ENCODE measurements around the gene LAMC1. TPM values are rescaled to one million over a fixed set of nuclear protein-coding genes. Genes with fewer than 3 reads are reported as not detected.
A peak's percentile ranks its signal among the peaks of the same experiment; 100 is the strongest.

LAMC1 gene
- total RNA-seq, 4 donors from 2014 or later: 288 to 318 (median 304) TPM

GRCh38 chr1:183075861-183076260 is 52.6 kb downstream of the LAMC1 start:
- Histone ChIP-seq H3K36me3 (no peaks in the 10 kb centered on the region), H3K4me3 (no peak overlapping the region), H3K9me3 (no peaks in the 10 kb centered on the region), H3K27me3 (no peaks in the 10 kb centered on the region), H3K27ac (peak overlapping the region in 2 of 4 donors; percentile 41 to 63), H3K4me1 (peaks cover 4 to 100% (median 59%) of the 10 kb centered on the region in 4 donors)
- TF ChIP-seq EP300 (IDR thresholded peaks at IDR 0.05) (no peak), CTCF (IDR thresholded peaks at IDR 0.05) (no peak), POLR2A (IDR thresholded peaks at IDR 0.05) (no peak)
- no peak for DNase-seq (ENCODE audit: low spot score in 2 of 2)
- 12 to 27% methylated on average over 1 of the region's 1 CpG for WGBS, 2 donors

GRCh38 chr1:183077097-183077496 is 53.9 kb downstream of the LAMC1 start:
- Histone ChIP-seq H3K9me3 (no peaks in the 10 kb centered on the region), H3K27ac (peak overlapping the region in 1 of 4 donors; percentile 63), H3K36me3 (no peaks in the 10 kb centered on the region), H3K27me3 (no peaks in the 10 kb centered on the region), H3K4me3 (no peak overlapping the region), H3K4me1 (peaks cover 0 to 100% (median 55%) of the 10 kb centered on the region in 4 donors)
- no peak for TF ChIP-seq EP300 (IDR thresholded peaks at IDR 0.05)
- no peak for TF ChIP-seq POLR2A (IDR thresholded peaks at IDR 0.05)
- 25 to 36% methylated on average over 1 of the region's 1 CpG for WGBS, 2 donors
- no peak for DNase-seq (ENCODE audit: low spot score in 2 of 2)

GRCh38 chr1:183079712-183080388 is 56.6 kb downstream of the LAMC1 start:
- peak overlapping the region in 2 of 4 donors; percentile 27 to 60 for H3K27ac ChIP-seq

GRCh38 chr1:183080406-183080805 is 57.2 kb downstream of the LAMC1 start:
- peaks cover 0 to 87% (median 34%) of the 10 kb centered on the region in 4 donors for H3K4me1 ChIP-seq

More at GRCh38 chr1:183079712-183080388, 56.6 kb downstream of the LAMC1 start:
- DNase-seq (ENCODE audit: low spot score in 2 of 2): no peak
- H3K4me3 ChIP-seq: no peak overlapping the region
- peaks cover 0 to 90% (median 36%) of the 10 kb centered on the region in 4 donors for H3K4me1 ChIP-seq
- WGBS, 2 donors: 60 to 68% methylated on average over 8 of the region's 8 CpGs
- H3K36me3 ChIP-seq: no peaks in the 10 kb centered on the region
- no peaks in the 10 kb centered on the region for H3K27me3 ChIP-seq
- H3K9me3 ChIP-seq: no peaks in the 10 kb centered on the region
- TF ChIP-seq EP300 (IDR thresholded peaks at IDR 0.05) (no peak), CTCF (IDR thresholded peaks at IDR 0.05) (no peak)

DNA sequence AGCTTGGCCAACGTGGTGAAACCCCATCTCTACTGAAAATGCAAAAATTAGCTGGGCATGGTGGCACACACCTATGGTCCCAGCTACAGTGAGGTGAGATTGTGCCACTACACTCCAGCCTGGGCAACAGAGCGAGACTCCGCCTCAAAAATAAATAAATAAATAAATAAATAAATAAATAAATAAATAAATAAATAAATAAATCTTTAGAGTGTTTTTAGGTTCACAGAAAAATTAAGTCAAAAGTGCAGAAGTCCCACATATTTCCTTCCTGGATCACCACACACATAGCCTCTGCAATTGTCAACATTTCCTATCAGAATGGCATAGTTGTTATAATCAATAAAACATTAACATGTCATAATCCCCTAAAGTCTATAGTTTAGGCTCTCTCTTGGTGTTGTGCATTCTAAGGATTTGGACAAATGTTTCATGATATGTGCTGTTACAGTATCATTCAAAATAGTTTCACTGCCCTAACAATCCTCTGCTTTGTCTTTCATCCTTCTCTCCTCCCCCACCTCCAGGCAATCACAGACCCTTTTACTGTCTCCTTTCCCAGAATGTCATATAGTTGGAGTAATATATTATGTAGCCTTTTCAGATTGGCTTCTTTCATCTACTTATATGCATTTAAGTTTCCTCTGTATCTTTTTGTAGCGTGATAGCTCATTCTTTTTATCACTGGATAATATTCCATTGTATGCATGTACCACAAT is 58.3 kb downstream of the LAMC1 start:
- peak overlapping the region in 1 of 4 donors; percentile 60 for H3K27ac ChIP-seq
- no peaks in the 10 kb centered on the region for H3K36me3 ChIP-seq
- 74 to 76% methylated on average over 4 of the region's 4 CpGs for WGBS, 2 donors
- no peak for DNase-seq (ENCODE audit: low spot score in 2 of 2)
- TF ChIP-seq EP300 (IDR thresholded peaks at IDR 0.05): no peak
- TF ChIP-seq CTCF (IDR thresholded peaks at IDR 0.05): no peak
- no peak for TF ChIP-seq POLR2A (IDR thresholded peaks at IDR 0.05)
- H3K4me1 ChIP-seq: peaks cover 0 to 87% (median 28%) of the 10 kb centered on the region in 4 donors
- no peaks in the 10 kb centered on the region for H3K27me3 ChIP-seq
- no peak overlapping the region for H3K4me3 ChIP-seq
- no peaks in the 10 kb centered on the region for H3K9me3 ChIP-seq

More at GRCh38 chr1:183080406-183080805, 57.2 kb downstream of the LAMC1 start:
- H3K36me3 ChIP-seq: no peaks in the 10 kb centered on the region
- H3K27ac ChIP-seq: peak overlapping the region in 2 of 4 donors; percentile 2 to 60
- no peaks in the 10 kb centered on the region for H3K27me3 ChIP-seq
- H3K9me3 ChIP-seq: no peaks in the 10 kb centered on the region
- WGBS, 2 donors: 53 to 56% methylated on average over 2 of the region's 2 CpGs
- DNase-seq (ENCODE audit: low spot score in 2 of 2): no peak
- no peak overlapping the region for H3K4me3 ChIP-seq
- TF ChIP-seq EP300 (IDR thresholded peaks at IDR 0.05): no peak
- TF ChIP-seq POLR2A (IDR thresholded peaks at IDR 0.05): no peak
- no peak for TF ChIP-seq CTCF (IDR thresholded peaks at IDR 0.05)

Data from tibial nerve (tissue), 4 donors.